ENCODE measurements around the gene FGF21.

DNA sequence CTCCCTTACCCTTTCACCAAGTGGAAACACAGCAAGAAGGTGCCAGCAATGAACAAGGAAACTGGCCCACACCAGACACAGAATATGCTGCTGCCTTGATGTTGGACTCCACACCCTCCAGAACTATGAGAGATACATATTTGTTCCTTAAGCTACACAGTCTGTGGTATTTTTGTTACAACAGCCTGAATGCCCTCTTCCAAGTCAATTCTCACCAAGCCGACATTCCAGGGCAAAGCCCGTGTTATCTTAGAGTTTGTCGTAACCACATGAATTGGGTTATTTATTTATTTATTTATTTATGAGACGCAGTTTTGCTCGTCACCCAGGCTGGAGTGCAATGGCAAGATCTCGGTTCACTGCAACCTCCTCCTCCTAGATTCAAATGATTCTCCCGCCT, 14.9 kb downstream of the FGF21 start:
- TF ChIP-seq, protein P1, sequence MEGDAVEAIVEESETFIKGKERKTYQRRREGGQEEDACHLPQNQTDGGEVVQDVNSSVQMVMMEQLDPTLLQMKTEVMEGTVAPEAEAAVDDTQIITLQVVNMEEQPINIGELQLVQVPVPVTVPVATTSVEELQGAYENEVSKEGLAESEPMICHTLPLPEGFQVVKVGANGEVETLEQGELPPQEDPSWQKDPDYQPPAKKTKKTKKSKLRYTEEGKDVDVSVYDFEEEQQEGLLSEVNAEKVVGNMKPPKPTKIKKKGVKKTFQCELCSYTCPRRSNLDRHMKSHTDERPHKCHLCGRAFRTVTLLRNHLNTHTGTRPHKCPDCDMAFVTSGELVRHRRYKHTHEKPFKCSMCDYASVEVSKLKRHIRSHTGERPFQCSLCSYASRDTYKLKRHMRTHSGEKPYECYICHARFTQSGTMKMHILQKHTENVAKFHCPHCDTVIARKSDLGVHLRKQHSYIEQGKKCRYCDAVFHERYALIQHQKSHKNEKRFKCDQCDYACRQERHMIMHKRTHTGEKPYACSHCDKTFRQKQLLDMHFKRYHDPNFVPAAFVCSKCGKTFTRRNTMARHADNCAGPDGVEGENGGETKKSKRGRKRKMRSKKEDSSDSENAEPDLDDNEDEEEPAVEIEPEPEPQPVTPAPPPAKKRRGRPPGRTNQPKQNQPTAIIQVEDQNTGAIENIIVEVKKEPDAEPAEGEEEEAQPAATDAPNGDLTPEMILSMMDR (IDR thresholded peaks at IDR 0.05), result no peak
- no peak for TF ChIP-seq POLR2A (IDR thresholded peaks at IDR 0.05)
- TF ChIP-seq POLR2AphosphoS5 (IDR thresholded peaks at IDR 0.05), result no peak
